Peyer's patch (tissue), 4 donors: ENCODE results near the gene DFFB.

Experiments used
- CTCF ChIP-seq, 6 experiments: fragments of 450-650 bp in 4 of 6; fragments of 200-600 bp in 2 of 6; sonication (generic) in 1 of 6; IDR thresholded peaks; one replicate each; pipeline ENCODE4 v1.5.1; 2017 to 2019; ENCODE audit warnings: antibody characterized with exemption in 6 of 6, mild to moderate bottlenecking in 3 of 6, moderate library complexity in 1 of 6
- POLR2A ChIP-seq, 2 donors: fragments of 450-650 bp; IDR thresholded peaks; one replicate each; pipeline ENCODE4 v1.5.1; 2017; ENCODE audit warnings: antibody characterized with exemption in 2 of 2, mild to moderate bottlenecking in 2 of 2, moderate library complexity in 2 of 2

DNA sequence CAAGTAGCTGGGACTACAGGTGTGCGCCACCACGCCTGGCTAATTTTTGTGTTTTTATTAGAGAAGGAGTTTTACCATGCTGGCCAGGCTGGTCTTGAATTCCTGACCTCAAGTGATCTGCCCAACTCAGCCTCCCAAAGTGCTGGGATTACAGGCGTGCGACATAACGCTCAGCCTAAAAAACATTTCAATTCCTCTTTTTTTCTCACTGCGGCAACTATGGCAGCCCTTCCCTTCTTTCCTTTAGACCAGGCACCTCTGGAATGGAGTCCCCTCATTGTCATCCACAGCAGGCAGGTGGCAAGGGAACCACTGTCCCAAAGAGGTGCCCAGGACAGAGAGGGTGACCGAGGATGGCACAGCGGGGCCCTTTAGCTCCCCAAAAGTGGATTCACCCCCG, 14.4 kb upstream of the DFFB start:
- no peak for TF ChIP-seq CTCF (IDR thresholded peaks at IDR 0.05)
- TF ChIP-seq POLR2A (IDR thresholded peaks at IDR 0.05), result no peak
